Muscle of arm (tissue), 12 donors: ENCODE results near the gene SUPT3H. TPM values are rescaled to one million over a fixed set of nuclear protein-coding genes. Genes with fewer than 3 reads are reported as not detected.

Experiments
- DNase-seq: peaks from one replicate; pipeline ENCODE4 v3.0.0-alpha.2; 2013
- polyA plus RNA-seq, 12 donors: library from polyadenylated mRNA; unstranded; fragments of 120-200 nt; gene quantifications; one replicate each; pipeline ENCODE4 v1.2.1, GENCODE V29; 2013; ENCODE audit not compliant: insufficient read length in 12 of 12

Gene SUPT3H
- polyA plus RNA-seq, 12 donors = 9.8 to 12.7 (median 11.8) TPM; not detected in 2

DNA sequence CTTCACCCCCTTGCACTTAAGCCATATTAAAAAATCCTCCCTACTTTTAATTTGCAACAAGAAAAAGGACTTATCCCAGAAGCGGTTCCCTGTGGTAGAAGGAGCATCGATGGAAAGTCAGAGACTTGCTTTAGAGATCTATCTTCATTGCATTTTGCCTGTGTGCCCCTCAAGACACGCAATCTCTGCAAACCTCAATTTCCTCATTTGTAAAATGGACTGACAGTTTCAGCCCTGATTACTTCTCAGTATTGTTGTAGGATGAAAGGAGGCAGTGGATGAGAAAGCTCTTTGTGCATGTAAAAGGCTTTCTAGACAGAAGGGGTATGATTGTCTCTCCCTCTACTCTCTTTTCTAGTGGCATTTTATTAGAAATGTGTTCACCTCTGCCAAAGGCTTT is 580.0 kb downstream of the SUPT3H start:
- DNase-seq = no peak

DNA sequence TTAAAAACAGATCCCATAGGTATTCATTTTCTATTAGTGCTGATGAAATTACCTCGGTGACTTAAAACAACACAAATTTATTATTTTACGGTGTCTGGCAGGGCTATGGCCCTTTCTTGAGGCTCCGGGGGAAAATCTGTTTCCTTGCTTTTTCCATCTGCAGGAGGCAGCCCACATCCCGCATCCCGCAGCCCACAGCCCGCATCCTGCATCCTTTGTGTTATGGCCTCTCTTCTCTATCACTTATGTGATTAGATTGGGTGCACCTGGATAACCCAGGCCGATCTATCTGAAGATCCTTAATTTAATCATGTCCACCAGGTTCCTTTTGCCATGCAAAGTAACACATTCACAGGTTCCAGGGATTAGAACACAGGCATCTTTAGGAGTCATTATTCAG is 582.4 kb downstream of the SUPT3H start:
- no peak for DNase-seq

DNA sequence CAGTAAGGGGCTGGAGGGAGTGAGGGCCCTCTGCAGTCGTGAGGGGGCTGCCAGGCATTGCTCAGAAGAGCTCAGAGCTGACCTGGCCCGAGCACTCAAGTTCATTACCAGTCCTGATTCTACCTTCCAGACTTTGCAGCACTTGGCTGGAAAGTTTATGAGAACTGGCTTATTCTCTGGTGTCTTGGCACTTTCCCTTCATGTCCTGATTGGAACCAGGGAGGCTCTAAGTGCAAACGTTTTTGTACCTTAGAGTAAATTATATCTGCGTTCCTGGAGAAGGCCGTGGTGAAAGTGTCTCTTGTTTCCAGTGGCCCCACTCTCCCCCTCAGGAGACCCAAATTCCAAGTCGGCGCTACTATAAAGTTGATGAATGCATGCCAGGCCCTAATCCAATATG is 587.9 kb downstream of the SUPT3H start:
- DNase-seq = no peak

DNA sequence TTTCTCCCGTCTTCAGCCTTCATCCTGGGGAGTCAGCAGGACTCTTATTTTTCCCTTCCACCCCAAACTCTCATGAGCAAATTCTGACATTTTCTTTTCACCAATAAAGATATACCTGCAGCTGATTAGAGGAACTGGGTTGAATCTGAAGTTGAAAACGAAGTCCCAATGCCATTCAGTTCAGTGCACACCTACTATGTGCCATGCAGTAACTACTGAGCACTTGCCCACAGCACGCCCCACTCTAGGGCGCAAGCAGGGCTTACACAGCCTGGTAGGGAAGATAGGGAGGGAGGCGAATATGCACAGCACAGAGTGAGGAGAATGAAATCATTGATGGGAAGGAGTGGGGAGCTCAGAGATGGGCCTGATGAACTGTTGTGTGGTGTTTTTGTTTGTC is 588.7 kb downstream of the SUPT3H start:
- DNase-seq = no peak

DNA sequence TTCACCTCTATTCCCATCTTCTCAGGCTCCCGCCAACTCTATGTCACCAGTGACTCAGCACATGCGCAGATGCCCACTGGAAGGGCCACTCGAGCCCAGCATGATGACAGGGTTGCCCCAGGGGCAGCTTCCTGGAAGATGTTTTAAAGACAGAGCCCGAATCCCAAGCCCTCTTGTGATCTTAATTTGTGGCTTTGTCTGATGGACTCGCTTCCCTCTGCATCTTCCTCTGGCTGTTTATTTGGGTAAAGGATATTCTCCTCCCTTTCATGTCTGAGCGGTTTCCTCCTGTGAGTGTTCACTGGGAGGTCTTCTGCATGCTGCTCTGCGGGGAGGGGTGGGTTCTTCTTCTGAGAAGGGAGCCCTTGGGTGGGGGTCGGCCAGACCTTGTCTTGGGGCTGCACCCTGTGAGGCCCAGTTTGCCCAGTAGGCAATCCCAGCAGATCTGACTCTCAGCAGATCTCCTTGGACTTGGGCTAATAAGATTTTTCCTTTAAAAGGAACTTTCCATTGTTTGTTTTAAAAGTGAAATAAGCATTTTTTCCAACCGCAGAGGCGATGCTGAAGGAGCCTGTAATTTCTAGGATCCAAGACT is 589.2 kb downstream of the SUPT3H start:
- DNase-seq = no peak

DNA sequence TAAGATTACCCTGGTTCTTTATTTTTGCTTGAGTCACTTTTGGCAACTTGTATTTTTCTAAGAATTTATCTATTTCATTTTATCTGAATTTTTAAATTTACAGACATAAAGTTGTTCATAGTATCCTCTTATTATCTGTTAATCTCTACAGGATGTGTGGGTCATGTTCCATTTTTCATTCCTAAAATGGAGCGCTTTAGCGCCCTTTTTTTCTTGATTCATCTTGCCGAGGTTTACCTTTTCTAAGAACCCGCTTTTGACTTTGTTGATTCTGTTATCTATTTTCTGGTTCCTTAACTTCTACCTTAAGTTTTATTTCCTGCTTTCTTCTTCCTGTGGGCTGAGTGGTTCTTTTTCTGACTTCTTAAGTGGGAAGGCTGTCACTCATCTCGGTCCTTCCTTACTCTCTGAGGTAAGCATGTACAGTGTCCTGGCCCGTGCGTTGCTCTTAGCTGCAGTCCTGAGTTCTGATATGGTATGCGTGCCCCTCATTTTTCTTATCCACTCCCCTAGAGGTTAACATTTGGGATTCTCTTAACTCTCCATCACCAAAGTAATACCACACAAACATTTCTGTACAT is 590.4 kb downstream of the SUPT3H start:
- no peak for DNase-seq

DNA sequence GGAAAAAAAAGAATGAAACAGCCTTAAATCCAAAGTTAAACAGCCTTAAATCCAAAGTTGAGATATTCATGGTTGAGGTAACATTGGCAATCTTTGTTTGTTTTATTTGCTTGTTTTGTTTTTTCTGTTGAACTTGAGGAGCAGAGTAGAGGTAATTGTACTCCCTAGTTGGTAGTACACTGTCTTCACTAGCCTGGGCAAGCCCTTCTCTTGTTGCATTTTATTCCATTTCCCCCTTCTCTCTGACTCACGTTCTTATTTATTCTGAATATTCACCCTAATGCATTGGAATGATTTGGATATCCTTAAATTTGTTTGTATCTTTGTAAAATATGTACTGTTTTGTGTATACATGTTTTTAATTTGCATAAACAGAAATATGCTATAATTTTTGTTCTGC is 592.6 kb downstream of the SUPT3H start:
- DNase-seq = no peak

DNA sequence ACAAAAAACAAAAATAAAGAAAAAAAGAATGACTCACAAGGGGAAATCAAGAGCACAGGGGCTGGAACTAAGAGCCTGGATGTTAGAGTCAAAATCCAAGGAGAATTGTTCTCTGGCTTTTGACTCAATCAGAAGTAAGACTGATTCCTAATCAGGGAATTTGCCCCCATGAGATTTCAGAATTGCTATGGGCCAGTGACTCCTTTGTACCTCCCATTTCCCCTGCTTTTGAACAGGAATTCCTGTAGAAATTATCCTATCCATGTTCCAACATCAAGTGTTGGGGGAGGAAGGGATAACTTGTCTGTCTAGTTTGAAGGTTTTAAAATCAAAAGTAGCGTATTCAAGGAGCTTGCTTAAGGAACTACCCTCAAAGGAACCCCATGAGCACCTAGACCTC is 593.5 kb downstream of the SUPT3H start:
- no peak for DNase-seq

DNA sequence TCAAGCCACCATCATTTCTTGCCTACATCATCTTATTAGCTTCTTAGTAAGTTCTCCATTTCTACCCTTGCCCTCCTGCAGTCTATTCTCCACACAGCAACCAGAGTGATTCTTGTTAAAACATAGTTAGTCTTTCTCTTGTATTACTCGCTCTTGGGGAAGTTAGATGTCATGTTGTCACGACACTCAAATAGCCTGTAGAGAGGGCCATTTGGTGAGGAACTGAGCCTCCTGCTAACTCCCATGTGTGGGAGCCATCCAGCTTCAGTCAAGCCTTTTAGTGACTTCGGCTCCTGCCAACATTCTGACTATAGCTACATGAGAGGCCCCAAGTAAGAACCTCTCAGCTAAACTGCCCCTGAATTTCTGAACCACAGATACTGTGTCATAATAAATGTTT is 594.8 kb downstream of the SUPT3H start:
- no peak for DNase-seq

DNA sequence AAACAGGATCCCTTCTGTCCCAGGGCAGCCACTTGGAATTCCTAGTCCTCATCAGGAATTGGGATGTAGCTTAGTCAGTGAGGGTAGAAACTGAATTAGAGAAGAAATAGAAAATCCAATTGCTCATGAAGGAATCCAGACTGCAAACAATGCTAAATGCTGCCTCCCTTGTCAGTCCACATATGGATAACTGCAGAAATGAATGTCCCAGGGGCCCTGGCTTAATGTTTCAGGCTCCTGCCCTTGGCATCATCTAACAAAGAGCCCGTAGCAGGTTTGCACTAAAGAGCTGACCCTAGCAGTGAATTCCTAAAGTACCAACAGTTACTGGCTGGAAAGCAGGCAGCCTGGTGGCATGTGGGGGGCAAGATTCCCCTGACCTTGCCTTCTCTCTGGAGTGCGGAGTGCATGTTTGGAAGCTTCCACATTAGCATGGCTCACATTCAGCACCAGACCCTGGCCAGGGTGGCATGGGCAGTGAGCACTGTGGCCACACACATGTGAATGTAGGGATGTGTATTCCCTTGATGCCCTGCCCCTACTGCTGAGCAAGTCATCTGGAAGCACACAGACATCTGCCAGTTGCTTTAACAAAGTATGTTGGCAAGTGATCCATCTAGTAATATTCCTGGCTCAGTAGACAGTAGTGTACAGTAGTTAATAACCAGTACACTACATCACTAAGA is 595.7 kb downstream of the SUPT3H start:
- no peak for DNase-seq

DNA sequence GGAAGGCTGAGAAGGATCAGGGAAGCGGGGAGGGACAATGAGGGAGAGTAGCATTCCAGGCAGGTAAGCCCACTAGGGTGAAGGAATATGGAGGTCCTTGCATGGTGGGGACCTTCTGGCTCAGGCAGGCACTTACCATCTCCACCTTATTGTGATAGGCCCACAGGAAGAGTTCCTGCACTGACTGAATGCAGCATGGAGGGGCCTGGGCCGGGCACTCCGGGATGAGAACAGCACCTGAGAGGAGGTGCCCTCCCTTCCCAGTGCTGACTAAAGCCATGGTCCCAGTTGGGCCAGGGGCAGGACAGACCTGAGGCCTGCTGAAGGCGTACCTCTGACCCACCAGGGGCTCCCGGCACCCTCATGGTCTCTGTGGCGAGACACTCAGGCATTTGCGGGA is 597.6 kb downstream of the SUPT3H start:
- DNase-seq = no peak

DNA sequence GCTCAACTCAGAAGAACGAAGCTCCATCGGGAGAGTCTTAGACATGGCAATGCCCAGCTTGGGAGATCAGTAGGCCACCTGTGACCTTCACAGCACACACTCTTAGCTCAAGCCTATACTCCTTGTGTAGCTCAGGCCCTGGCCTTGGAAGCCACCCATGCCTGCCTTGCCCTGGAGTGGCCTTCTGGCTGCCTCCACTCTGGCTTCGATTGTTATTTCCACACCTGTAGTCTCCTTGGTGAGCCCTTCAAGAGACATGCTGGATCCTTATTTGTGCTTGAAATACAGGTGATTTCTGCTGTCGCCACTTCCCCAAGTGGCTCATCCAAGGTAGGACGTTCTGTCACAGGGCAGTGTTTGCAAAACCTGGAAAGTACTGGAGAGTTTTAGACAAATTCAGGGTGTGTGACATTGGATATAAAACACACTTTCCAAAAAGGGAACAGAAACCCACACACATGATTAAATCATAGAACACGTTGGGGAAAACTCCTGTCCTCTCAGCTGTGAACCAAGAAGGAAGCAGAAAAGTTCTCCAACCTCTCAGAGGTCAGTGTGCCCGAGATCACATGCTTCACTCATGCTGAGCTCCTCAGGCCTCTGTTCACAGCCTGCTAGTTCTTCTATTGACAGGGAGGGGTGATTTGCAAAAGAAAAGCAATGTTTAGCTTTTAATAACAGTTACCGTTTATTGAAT is 598.5 kb downstream of the SUPT3H start:
- DNase-seq = no peak

Other genes starting within 250 kb of the SUPT3H start
- 1 to 10 TPM in 6 of 12 donors, under 1 TPM in 5, not detected in 1; 0.34 to 5.9 (median 1.3) TPM for gene RUNX2, start 49.6 kb downstream of the SUPT3H start, polyA plus RNA-seq